Measurements from ENCODE around the gene CCL21. TPM values are rescaled to one million over a fixed set of nuclear protein-coding genes. Genes with fewer than 3 reads are reported as not detected.

The CCL21 gene
- total and polyA plus RNA-seq, 2 of the 4 experiments (the other 2 are of a cell fraction), result not detected

- BruUV-seq (replicated peaks), result no TSS peak
- no peak for DNase-seq
- H3K4me3 ChIP-seq (ENCODE audit: insufficient read depth, low read depth, low read length), result no peak overlapping the region
- dilution Hi-C loops (cut with HindIII; ENCODE audit: low sequenced_read_pairs, unreplicated experiment), result no loop called here
- no peak overlapping the region for H2BK20ac ChIP-seq (ENCODE audit: low read depth, low read length)
- no peak overlapping the region for H3K18ac ChIP-seq (ENCODE audit: low read depth, low read length)
- H2BK120ac ChIP-seq (ENCODE audit: low read depth, low read length), result no peak overlapping the region
- intact Hi-C loops (cut with micrococcal nuclease), result no loop called here
- no peak overlapping the region for H2BK15ac ChIP-seq (ENCODE audit: low read depth, low read length)
- H3K27me3 ChIP-seq (ENCODE audit: control insufficient read depth, insufficient read depth, low read length), result peaks cover 35% of the 10 kb centered on the region
- ChIA-PET POLR2A (ENCODE audit: unreplicated experiment) (no interaction called here), CTCF (interaction anchor here (2.8 kb wide), 1 partner anchor 12 kb away, joined by 14 read pairs; no protein-coding TSS in a partner anchor)
- H2AK5ac ChIP-seq (ENCODE audit: low read depth, low read length), result no peak overlapping the region
- H3K56ac ChIP-seq (ENCODE audit: extremely low read depth, insufficient read depth, low read length), result no peak overlapping the region
- no peaks in the 10 kb centered on the region for H4K20me1 ChIP-seq (ENCODE audit: insufficient read depth, low read length)
- no peak overlapping the region for H2BK5ac ChIP-seq (ENCODE audit: low read depth, low read length, poor library complexity, severe bottlenecking)
- TF ChIP-seq POLR2A (IDR thresholded peaks at IDR 0.05; ENCODE audit: low read depth, low read length) (no peak), CTCF (conservative IDR thresholded peaks at IDR 0.05; ENCODE audit: low read depth, low read length) (no peak), NFE2L2 (IDR thresholded peaks at IDR 0.05; ENCODE audit: low read depth, low read length) (no peak), RCOR1 (IDR thresholded peaks at IDR 0.05; ENCODE audit: insufficient replicate concordance, low read length) (no peak), MXI1 (IDR thresholded peaks at IDR 0.05; ENCODE audit: borderline replicate concordance, low read depth, low read length) (no peak), SMC3 (IDR thresholded peaks at IDR 0.05; ENCODE audit: low read depth, low read length) (no peak), BHLHE40 (IDR thresholded peaks at IDR 0.05; ENCODE audit: low read depth, low read length) (no peak), ELK1 (IDR thresholded peaks at IDR 0.05; ENCODE audit: borderline replicate concordance, low read depth, low read length) (no peak), MAZ (IDR thresholded peaks at IDR 0.05; ENCODE audit: borderline replicate concordance, low read depth, low read length) (no peak), CEBPB (IDR thresholded peaks at IDR 0.05; ENCODE audit: low read depth, low read length) (no peak)
- H3K9me1 ChIP-seq (ENCODE audit: insufficient read depth, low read length), result peaks cover 2% of the 10 kb centered on the region; the same call in 1 of the 2 replicates
- H3K14ac ChIP-seq (replicated peaks; ENCODE audit: low read depth, low read length), result no peak overlapping the region
- no peak overlapping the region for H3K4me2 ChIP-seq (ENCODE audit: low read depth, low read length)
- H3K36me3 ChIP-seq (ENCODE audit: control insufficient read depth, insufficient read depth, low read length), result no peaks in the 10 kb centered on the region
- H3K27ac ChIP-seq (ENCODE audit: insufficient read depth, low read length), result no peak overlapping the region
- no peak overlapping the region for H3K4ac ChIP-seq (ENCODE audit: low read depth, low read length)
- no peak overlapping the region for H4K8ac ChIP-seq (ENCODE audit: low read depth in 2 of 2, low read length in 2 of 2)
- H3K9ac ChIP-seq (ENCODE audit: low read depth, low read length), result no peak overlapping the region
- no peak overlapping the region for H2AFZ ChIP-seq (replicated peaks; ENCODE audit: low read length, poor library complexity)
- H3K23ac ChIP-seq (ENCODE audit: low read depth, low read length), result no peak overlapping the region; the same call in 1 of the 2 replicates
- H3K79me1 ChIP-seq (ENCODE audit: low read depth in 1 of 2, low read length in 2 of 2), result no peaks in the 10 kb centered on the region
- no peak overlapping the region for H4K5ac ChIP-seq (ENCODE audit: low read depth, low read length)
- no peak overlapping the region for H4K91ac ChIP-seq (ENCODE audit: insufficient read depth, low read depth, low read length)
- no peaks in the 10 kb centered on the region; the same call in 1 of the 2 replicates for H3K4me1 ChIP-seq (ENCODE audit: control insufficient read depth, insufficient read depth, low read length)
- no peaks in the 10 kb centered on the region for H3K9me3 ChIP-seq (ENCODE audit: control insufficient read depth, insufficient read depth, low read length)
- in situ Hi-C loops (cut with MboI; ENCODE audit: low sequenced_read_pairs), result no loop called here
- no peak overlapping the region for H2AK9ac ChIP-seq (replicated peaks; ENCODE audit: low read depth, low read length, poor library complexity)
- ATAC-seq (ENCODE audit: low read depth), result no peak
Measured at GRCh38 chr9:34714007-34714406, 4.1 kb upstream of the CCL21 start.

Measured in IMR-90 (cell line).